Lower leg skin (tissue), 4 donors: ENCODE data around the gene EID1. TPM values are rescaled to one million over a fixed set of nuclear protein-coding genes. Genes with fewer than 3 reads are reported as not detected.

ENCODE experiments used
- DNase-seq, 2 donors: peaks; one replicate each; pipeline ENCODE4 v3.0.0-alpha.2; 2019; ENCODE audit warnings: low spot score in 2 of 2
- H3K4me3 ChIP-seq: fragments of 200-600 bp; sonication (generic); 2 replicates; pipeline ENCODE4 v1.5.1; 2017; ENCODE audit warnings: mild to moderate bottlenecking, low read depth; ENCODE audit not compliant: poor library complexity, severe bottlenecking
- CTCF ChIP-seq, 3 donors: fragments of 450-650 bp; IDR thresholded peaks; one replicate each; pipeline ENCODE4 v1.5.1; 2016; ENCODE audit warnings: antibody characterized with exemption in 3 of 3, mild to moderate bottlenecking in 3 of 3, moderate library complexity in 2 of 3
- POLR2A ChIP-seq, 2 donors: fragments of 450-650 bp; IDR thresholded peaks; one replicate each; pipeline ENCODE4 v1.6.1; 2016 to 2017; ENCODE audit warnings: antibody characterized with exemption in 2 of 2, mild to moderate bottlenecking in 1 of 2, moderate library complexity in 1 of 2
- WGBS, 2 donors: methylation state at CpG; one replicate each; pipeline ENCODE4 v1.1.5; 2018; 5-methylcytosine and 5-hydroxymethylcytosine counted together
- intact Hi-C: fragments of 100-400 bp; cut with DNase I; formaldehyde crosslinking; loops from one replicate; pipeline ENCODE4 v1.15.0; 2023; ENCODE audit warnings: low total_unique reads
- total RNA-seq, 4 donors: library from RNA; depleted of rRNA; stranded (reverse); fragments of >200 nt; gene quantifications; one replicate each; pipeline ENCODE4 v1.1.0, GENCODE V29; 2016

Gene EID1
- total RNA-seq, 4 donors from 2014 or later, result 58.5 to 127 (median 78.4) TPM

GRCh38 chr15:48924528-48925393 lies 46.8 kb downstream of the EID1 start:
- H3K4me3 ChIP-seq, result no peak overlapping the region
- TF ChIP-seq CTCF (IDR thresholded peaks at IDR 0.05) (no peak), POLR2A (IDR thresholded peaks at IDR 0.05) (no peak)
- peak in 1 of 2 donors; percentile 30 for DNase-seq
- intact Hi-C loops, result no loop called here
- WGBS, 2 donors, result 67% methylated on average over 5 of the region's 5 CpGs

GRCh38 chr15:48925714-48926223 lies 47.8 kb downstream of the EID1 start:
- no peak overlapping the region for H3K4me3 ChIP-seq
- WGBS, 2 donors, result 51 to 57% methylated on average over 9 of the region's 9 CpGs
- intact Hi-C loops, result no loop called here
- DNase-seq, result no peak
- TF ChIP-seq POLR2A (IDR thresholded peaks at IDR 0.05), result no peak
- no peak for TF ChIP-seq CTCF (IDR thresholded peaks at IDR 0.05)

DNA sequence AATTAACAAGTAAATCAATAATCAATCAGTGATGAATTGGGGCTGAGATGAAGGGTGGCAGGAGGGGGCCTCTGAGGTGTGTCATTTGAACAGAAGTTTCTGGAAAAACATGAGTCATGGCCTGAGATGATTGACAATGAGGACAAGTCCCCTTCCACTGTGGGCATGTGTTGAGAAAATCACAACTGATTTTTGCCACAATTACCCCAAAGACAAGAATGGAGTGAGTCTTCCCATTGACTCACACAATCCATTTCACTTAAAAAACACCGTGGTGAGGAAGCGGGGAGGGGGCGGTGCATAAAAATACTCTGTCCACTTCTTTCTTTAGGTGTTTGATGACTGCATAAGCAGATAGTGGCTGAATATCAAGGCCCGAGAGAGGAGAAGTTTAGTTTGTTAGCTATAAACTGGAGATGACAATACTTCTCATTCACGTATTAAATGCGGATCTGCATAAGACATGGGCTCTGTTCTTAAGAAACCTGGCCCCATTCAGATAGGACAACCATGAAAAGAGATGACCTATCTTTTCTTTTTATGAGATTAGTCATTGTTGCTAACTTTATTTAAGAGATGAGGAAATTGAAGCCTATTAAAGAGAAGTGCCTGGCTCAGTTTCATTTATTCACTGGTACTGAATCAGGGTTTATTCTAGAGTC lies 51.1 kb downstream of the EID1 start:
- TF ChIP-seq POLR2A (IDR thresholded peaks at IDR 0.05) (no peak), CTCF (IDR thresholded peaks at IDR 0.05) (no peak)
- no peak for DNase-seq
- intact Hi-C loops, result no loop called here
- H3K4me3 ChIP-seq, result no peak overlapping the region
- WGBS, 2 donors, result 87 to 95% methylated on average over 6 of the region's 6 CpGs

- WGBS, 2 donors, result 41 to 69% methylated on average over 3 of the region's 3 CpGs
Observed at GRCh38 chr15:48929661-48930060, 51.7 kb downstream of the EID1 start.

More at GRCh38 chr15:48929661-48930060, 51.7 kb downstream of the EID1 start:
- DNase-seq, result no peak
- TF ChIP-seq POLR2A (IDR thresholded peaks at IDR 0.05) (no peak), CTCF (IDR thresholded peaks at IDR 0.05) (no peak)
- H3K4me3 ChIP-seq, result no peak overlapping the region
- intact Hi-C loops, result no loop called here

Other genes starting within 250 kb of the EID1 start
- 10 to 100 TPM; 15.0 to 59.3 (median 24.0) TPM for gene FBN1, start 232.4 kb upstream of the EID1 start, total RNA-seq
- gene CEP152, start 67.1 kb upstream of the EID1 start, total RNA-seq, result 1 to 10 TPM; 2.5 to 4.9 (median 3.5) TPM
- gene SHC4, start 85.8 kb downstream of the EID1 start, total RNA-seq, result 1 to 10 TPM in 2 of 4 donors, under 1 TPM in 2; 0.63 to 4.7 (median 1.6) TPM
- gene SECISBP2L, start 168.3 kb downstream of the EID1 start, total RNA-seq, result 10 to 100 TPM; 26.7 to 37.3 (median 30.7) TPM